Measurements from ENCODE around the gene LGALS7.
"Not testable (repeated sequence)": the region's sequence is repeated elsewhere in the genome, so short reads cannot be mapped to it uniquely, and the experiment has no call there.

The LGALS7 gene

GRCh38 chr19:38801359-38802095, 28.2 kb upstream of the LGALS7 start:
- no peaks in the 10 kb centered on the region for H3K4me1 Mint-ChIP-seq
- no peak for DNase-seq
- peaks cover 5% of the 10 kb centered on the region for H3K27me3 Mint-ChIP-seq (ENCODE audit: low read depth, poor library complexity)
- H3K27ac Mint-ChIP-seq = no peak overlapping the region
- H3K9me3 Mint-ChIP-seq = peaks cover 11% of the 10 kb centered on the region
- no peaks in the 10 kb centered on the region for H3K36me3 Mint-ChIP-seq (ENCODE audit: low read depth)
- TF ChIP-seq CTCF (IDR thresholded peaks at IDR 0.05) = no peak
- H3K4me3 Mint-ChIP-seq = no peak overlapping the region

GRCh38 chr19:38800577-38801347, 27.4 kb upstream of the LGALS7 start:
- TF ChIP-seq CTCF (IDR thresholded peaks at IDR 0.05) = no peak
- Mint-ChIP-seq H3K27me3 (ENCODE audit: low read depth, poor library complexity) (peaks cover 5% of the 10 kb centered on the region), H3K4me1 (no peaks in the 10 kb centered on the region), H3K9me3 (peaks cover 15% of the 10 kb centered on the region), H3K4me3 (no peak overlapping the region), H3K36me3 (ENCODE audit: low read depth) (no peaks in the 10 kb centered on the region), H3K27ac (no peak overlapping the region)
- no peak for DNase-seq

GRCh38 chr19:38799104-38799503, 25.8 kb upstream of the LGALS7 start:
- no peaks in the 10 kb centered on the region for H3K36me3 Mint-ChIP-seq (ENCODE audit: low read depth)
- H3K27me3 Mint-ChIP-seq (ENCODE audit: low read depth, poor library complexity) = peaks cover 5% of the 10 kb centered on the region

GRCh38 chr19:38797781-38798180, 24.5 kb upstream of the LGALS7 start:
- not testable (repeated sequence) for H3K4me3 Mint-ChIP-seq; H3K4me1 Mint-ChIP-seq; DNase-seq; H3K27ac Mint-ChIP-seq; H3K36me3 Mint-ChIP-seq (ENCODE audit: low read depth)
- H3K9me3 Mint-ChIP-seq = peaks cover 26% of the 10 kb centered on the region
- peaks cover 14% of the 10 kb centered on the region for H3K27me3 Mint-ChIP-seq (ENCODE audit: low read depth, poor library complexity)

More at GRCh38 chr19:38799104-38799503, 25.8 kb upstream of the LGALS7 start:
- TF ChIP-seq CTCF (IDR thresholded peaks at IDR 0.05) = no peak
- H3K27ac Mint-ChIP-seq = no peak overlapping the region
- DNase-seq = no peak
- peaks cover 20% of the 10 kb centered on the region for H3K9me3 Mint-ChIP-seq
- no peak overlapping the region for H3K4me3 Mint-ChIP-seq
- H3K4me1 Mint-ChIP-seq = no peaks in the 10 kb centered on the region

GRCh38 chr19:38796154-38796553, 22.8 kb upstream of the LGALS7 start:
- no peak for TF ChIP-seq CTCF (IDR thresholded peaks at IDR 0.05)
- H3K4me3 Mint-ChIP-seq = no peak overlapping the region
- H3K27ac Mint-ChIP-seq = no peak overlapping the region
- no peaks in the 10 kb centered on the region for H3K36me3 Mint-ChIP-seq (ENCODE audit: low read depth)
- no peak for DNase-seq
- peaks cover 26% of the 10 kb centered on the region for H3K9me3 Mint-ChIP-seq
- peaks cover 14% of the 10 kb centered on the region for H3K27me3 Mint-ChIP-seq (ENCODE audit: low read depth, poor library complexity)
- no peaks in the 10 kb centered on the region for H3K4me1 Mint-ChIP-seq

DNA sequence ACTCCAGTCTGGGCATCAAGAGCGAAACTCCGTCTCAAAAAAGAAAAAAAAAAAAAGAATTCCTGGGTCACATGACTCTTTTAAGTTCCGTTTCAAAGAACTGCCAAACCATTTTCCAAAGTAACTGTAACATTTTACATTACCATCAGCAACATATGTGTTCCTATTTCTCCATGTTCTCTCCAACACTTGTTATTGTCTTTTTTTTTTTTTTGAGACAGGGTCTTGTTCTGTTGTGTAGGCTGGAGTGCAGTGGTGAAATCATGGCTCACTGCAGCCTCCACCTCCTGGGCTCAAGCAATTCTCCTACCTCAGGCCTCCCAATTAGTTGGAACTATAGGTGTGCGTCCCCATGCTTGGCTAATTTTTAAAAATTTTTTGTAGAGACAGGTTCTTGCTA, 22.2 kb upstream of the LGALS7 start:
- Mint-ChIP-seq H3K9me3 (peaks cover 26% of the 10 kb centered on the region), H3K27ac (no peak overlapping the region), H3K27me3 (ENCODE audit: low read depth, poor library complexity) (peaks cover 14% of the 10 kb centered on the region), H3K36me3 (ENCODE audit: low read depth) (no peaks in the 10 kb centered on the region), H3K4me3 (no peak overlapping the region), H3K4me1 (no peaks in the 10 kb centered on the region)
- no peak for DNase-seq
- no peak for TF ChIP-seq CTCF (IDR thresholded peaks at IDR 0.05)
